Measurements from ENCODE around the gene ARHGEF7. TPM values are rescaled to one million over a fixed set of nuclear protein-coding genes. Genes with fewer than 3 reads are reported as not detected.
"Not testable (repeated sequence)": the region's sequence is repeated elsewhere in the genome, so short reads cannot be mapped to it uniquely, and the experiment has no call there.

The ARHGEF7 gene
- polyA plus RNA-seq, 1 experiment, result 40.3 TPM

DNA sequence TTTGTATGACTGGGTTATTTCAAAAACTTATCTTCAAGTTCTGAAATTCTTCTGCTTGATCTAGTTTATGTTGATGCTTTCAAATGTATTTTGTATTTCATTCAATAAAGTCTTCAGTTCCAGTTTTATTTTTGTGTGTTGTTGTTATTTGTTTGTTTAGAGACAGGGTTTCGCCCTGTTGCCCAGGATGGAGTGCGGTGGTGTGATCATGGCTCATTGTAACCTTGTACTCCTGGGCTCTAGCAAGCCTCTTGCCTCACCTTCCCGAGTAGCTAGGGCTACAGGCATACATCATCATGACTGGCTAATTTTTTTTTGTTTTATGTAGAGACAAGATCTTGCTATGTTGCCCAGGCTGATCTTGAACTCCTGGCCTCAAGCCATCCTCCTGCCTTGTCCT is 40.3 kb upstream of the ARHGEF7 start:
- TF ChIP-seq, protein P1, sequence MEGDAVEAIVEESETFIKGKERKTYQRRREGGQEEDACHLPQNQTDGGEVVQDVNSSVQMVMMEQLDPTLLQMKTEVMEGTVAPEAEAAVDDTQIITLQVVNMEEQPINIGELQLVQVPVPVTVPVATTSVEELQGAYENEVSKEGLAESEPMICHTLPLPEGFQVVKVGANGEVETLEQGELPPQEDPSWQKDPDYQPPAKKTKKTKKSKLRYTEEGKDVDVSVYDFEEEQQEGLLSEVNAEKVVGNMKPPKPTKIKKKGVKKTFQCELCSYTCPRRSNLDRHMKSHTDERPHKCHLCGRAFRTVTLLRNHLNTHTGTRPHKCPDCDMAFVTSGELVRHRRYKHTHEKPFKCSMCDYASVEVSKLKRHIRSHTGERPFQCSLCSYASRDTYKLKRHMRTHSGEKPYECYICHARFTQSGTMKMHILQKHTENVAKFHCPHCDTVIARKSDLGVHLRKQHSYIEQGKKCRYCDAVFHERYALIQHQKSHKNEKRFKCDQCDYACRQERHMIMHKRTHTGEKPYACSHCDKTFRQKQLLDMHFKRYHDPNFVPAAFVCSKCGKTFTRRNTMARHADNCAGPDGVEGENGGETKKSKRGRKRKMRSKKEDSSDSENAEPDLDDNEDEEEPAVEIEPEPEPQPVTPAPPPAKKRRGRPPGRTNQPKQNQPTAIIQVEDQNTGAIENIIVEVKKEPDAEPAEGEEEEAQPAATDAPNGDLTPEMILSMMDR (IDR thresholded peaks at IDR 0.05; ENCODE audit: low read depth, low read length), result no peak
- H3K4me3 ChIP-seq (ENCODE audit: low read depth, low read length), result no peak overlapping the region
- H3K27me3 ChIP-seq (ENCODE audit: control insufficient read depth, insufficient read depth, low read length), result peaks cover 8% of the 10 kb centered on the region
- no peak for DNase-seq (ENCODE audit: low read depth, low spot score)
- H3K27ac ChIP-seq (ENCODE audit: low read depth, low read length), result no peak overlapping the region
- POLR2A ChIA-PET, result no interaction called here
- H3K9me3 ChIP-seq (ENCODE audit: control insufficient read depth, insufficient read depth, low read length), result peaks cover 9% of the 10 kb centered on the region
- CTCF ChIA-PET, result interaction anchor here (2.8 kb wide), 1 partner anchor 7 kb away, joined by 19 read pairs; no protein-coding TSS in a partner anchor

DNA sequence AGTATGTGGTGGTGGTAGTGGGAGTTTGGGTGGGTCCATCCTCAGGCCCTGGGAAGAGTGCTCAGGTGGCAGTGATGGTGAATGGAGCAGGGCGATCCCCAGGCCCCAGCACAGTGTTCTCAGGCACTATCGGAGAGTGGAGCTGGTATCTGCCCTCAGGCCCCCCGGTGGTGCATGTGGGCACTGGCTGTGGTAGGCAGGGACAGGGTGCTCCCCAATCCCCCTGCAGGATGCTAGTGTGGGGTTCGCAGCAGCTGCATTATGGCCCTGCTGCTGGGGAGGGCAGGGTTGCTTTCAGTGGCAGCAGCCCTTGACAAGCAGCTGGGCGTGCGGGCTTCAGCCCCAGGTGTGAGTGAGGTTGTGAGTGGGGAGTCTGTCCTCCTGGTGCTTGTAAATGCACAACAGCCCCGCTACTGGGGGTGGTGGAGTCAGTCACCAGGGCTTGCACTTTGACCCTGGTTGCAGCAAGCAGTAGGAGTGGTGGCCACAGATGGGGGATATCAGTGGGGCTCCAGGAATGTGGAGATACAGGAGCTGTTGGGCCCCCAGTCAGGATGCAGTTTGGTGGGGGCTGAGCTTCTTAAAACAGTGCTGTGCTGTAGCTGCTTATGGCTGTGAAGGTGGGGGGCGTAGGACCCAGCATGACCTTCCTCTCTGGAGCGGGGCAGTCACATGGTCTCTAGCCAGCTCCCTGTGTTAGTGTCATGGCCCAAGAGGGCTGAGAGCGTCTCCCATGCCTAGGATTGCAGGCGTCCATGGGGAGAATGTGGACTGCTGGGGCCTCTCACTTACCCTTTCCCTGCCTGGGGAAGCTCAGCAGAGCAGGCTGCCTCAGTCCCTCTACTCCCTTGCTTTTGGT is 38.7 kb upstream of the ARHGEF7 start:
- TF ChIP-seq, protein P1 (IDR thresholded peaks at IDR 0.05; ENCODE audit: low read depth, low read length), result no peak
- ChIA-PET POLR2A (no interaction called here), CTCF (interaction anchor here (0.6 to 2.8 kb wide), 2 partner anchors 9 to 838 kb away, joined by 3 to 19 read pairs; no protein-coding TSS in a partner anchor)
- Histone ChIP-seq H3K27me3 (ENCODE audit: control insufficient read depth, insufficient read depth, low read length) (peaks cover 12% of the 10 kb centered on the region), H3K9me3 (ENCODE audit: control insufficient read depth, insufficient read depth, low read length) (peaks cover 6% of the 10 kb centered on the region), H3K27ac (ENCODE audit: low read depth, low read length) (no peak overlapping the region), H3K4me3 (ENCODE audit: low read depth, low read length) (no peak overlapping the region)
- no peak for DNase-seq (ENCODE audit: low read depth, low spot score)

DNA sequence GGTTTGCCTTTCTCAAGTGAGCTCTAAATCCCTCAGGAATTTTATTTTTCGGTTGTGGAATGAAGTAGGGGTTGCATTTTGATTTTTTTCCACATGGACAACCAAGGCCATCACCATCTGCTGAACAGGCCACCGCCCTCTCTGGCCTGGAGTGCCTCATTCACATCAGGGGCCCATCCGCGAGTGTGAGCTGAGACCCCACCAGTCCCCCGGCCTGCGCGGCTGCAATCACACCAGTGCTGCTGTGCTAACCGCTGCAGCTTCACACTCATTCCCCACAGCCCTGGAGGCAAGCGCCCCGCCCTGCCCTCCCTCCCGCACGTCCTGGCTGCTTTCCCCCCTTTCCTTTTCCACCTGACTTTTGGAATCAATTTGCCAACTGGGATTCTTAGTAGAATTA is 35.7 kb upstream of the ARHGEF7 start:
- Histone ChIP-seq H3K4me3 (ENCODE audit: low read depth, low read length) (no peak overlapping the region), H3K27ac (ENCODE audit: low read depth, low read length) (no peak overlapping the region), H3K27me3 (ENCODE audit: control insufficient read depth, insufficient read depth, low read length) (peaks cover 12% of the 10 kb centered on the region), H3K9me3 (ENCODE audit: control insufficient read depth, insufficient read depth, low read length) (peaks cover 3% of the 10 kb centered on the region)
- DNase-seq (ENCODE audit: low read depth, low spot score), result no peak
- CTCF ChIA-PET, result interaction anchor here (2.8 kb wide), 1 partner anchor 12 kb away, joined by 33 read pairs; no protein-coding TSS in a partner anchor
- POLR2A ChIA-PET, result no interaction called here
- TF ChIP-seq, protein P1 (IDR thresholded peaks at IDR 0.05; ENCODE audit: low read depth, low read length), result no peak

DNA sequence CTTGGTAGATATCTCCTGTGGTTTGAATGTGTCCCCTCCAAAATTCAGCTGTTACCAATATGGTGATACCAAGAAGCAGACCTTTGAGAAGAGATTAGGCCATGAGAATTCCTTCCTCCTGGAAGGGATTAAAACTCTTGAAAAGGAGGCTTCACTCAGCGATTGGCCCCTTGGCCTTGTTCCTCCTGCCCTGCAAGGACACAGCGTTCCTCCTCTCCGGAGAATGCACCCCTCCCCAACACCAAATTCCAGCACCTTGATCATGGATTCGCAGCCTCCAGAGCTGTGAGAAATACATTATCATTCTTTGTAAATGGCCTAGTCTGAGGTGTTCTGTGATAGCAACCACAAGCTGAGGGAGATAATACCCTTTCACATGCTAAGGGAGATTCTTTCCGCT is 34.5 kb upstream of the ARHGEF7 start:
- no peak for DNase-seq (ENCODE audit: low read depth, low spot score)
- ChIA-PET POLR2A (no interaction called here), CTCF (no interaction called here)
- H3K27me3 ChIP-seq (ENCODE audit: control insufficient read depth, insufficient read depth, low read length), result peaks cover 14% of the 10 kb centered on the region
- no peaks in the 10 kb centered on the region; the same call in 1 of the 2 replicates for H3K9me3 ChIP-seq (ENCODE audit: control insufficient read depth, insufficient read depth, low read length)
- no peak overlapping the region for H3K4me3 ChIP-seq (ENCODE audit: low read depth, low read length)
- H3K27ac ChIP-seq (ENCODE audit: low read depth, low read length), result no peak overlapping the region
- TF ChIP-seq, protein P1 (IDR thresholded peaks at IDR 0.05; ENCODE audit: low read depth, low read length), result no peak

DNA sequence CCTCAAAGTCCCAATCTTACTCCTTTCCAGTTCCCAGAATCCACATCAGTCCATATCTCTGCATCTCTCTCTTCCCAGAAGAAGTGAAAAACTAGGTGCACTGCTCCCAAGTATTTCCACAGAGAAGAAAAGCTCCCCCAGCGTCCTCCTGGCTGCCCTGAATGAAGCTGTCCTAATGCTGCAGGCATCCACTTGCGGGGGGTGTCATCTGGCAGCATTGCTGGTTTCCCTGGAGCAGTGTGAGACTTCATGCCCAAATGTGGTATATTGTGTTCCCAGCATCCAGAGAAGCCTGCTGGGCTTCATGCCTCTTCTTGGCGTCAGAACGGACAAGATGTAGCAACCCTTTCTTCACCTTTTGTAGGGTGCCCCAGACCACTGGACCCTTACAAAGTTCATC is 32.9 kb upstream of the ARHGEF7 start:
- Histone ChIP-seq H3K27me3 (ENCODE audit: control insufficient read depth, insufficient read depth, low read length) (peaks cover 14% of the 10 kb centered on the region), H3K9me3 (ENCODE audit: control insufficient read depth, insufficient read depth, low read length) (no peaks in the 10 kb centered on the region), H3K4me3 (ENCODE audit: low read depth, low read length) (no peak overlapping the region), H3K27ac (ENCODE audit: low read depth, low read length) (no peak overlapping the region)
- ChIA-PET CTCF (interaction anchor here (1.4 kb wide), 1 partner anchor 14 kb away, joined by 3 read pairs; no protein-coding TSS in a partner anchor), POLR2A (no interaction called here)
- DNase-seq (ENCODE audit: low read depth, low spot score), result no peak
- TF ChIP-seq, protein P1 (IDR thresholded peaks at IDR 0.05; ENCODE audit: low read depth, low read length), result no peak

DNA sequence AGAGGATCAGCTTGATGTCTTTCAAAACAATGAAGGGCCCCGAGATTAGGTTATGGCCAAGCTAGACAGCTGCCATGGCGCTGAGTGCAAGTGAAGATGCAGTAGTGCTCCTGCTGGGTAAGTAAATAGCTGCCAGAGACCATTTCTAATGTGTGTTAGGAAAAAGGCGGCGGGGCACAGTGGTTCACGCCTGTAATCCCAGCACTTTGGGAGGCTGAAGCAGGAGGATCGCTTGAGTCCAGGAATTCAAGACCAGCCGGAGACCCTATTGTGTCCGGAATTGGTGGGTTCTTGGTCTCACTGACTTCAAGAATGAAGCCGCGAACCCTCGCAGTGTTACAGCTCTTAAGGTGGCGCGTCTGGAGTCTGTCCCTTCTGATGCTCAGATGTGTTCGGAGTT is 32.3 kb upstream of the ARHGEF7 start:
- CTCF ChIA-PET, result interaction anchor here (1.4 kb wide), 1 partner anchor 15 kb away, joined by 3 read pairs; no protein-coding TSS in a partner anchor

DNA sequence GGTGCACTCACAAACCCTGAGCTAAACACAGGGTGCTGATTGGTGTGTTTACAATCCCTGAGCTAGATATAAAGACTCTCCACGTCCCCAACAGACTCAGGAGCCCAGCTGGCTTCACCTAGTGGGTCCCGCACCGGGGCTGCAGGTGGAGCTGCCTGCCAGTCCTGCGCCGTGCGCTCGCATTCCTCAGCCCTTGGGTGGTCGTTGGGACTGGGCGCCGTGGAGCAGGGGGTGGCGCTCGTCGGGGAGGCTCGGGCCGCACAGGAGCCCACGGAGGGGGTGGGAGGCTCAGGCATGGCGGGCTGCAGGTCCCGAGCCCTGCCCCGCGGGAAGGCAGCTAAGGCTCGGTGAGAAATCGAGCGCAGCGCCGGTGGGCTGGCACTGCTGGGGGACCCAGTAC is 31.4 kb upstream of the ARHGEF7 start:
- DNase-seq (ENCODE audit: low read depth, low spot score); H3K9me3 ChIP-seq (ENCODE audit: control insufficient read depth, insufficient read depth, low read length); H3K27ac ChIP-seq (ENCODE audit: low read depth, low read length); POLR2A ChIA-PET; H3K4me3 ChIP-seq (ENCODE audit: low read depth, low read length): not testable (repeated sequence)
- H3K27me3 ChIP-seq (ENCODE audit: control insufficient read depth, insufficient read depth, low read length), result peaks cover 13% of the 10 kb centered on the region
- CTCF ChIA-PET, result interaction anchor here (1.4 kb wide), 1 partner anchor 16 kb away, joined by 3 read pairs; no protein-coding TSS in a partner anchor

More for the DNA sequence above, 32.3 kb upstream of the ARHGEF7 start:
- H3K27ac ChIP-seq (ENCODE audit: low read depth, low read length); POLR2A ChIA-PET; DNase-seq (ENCODE audit: low read depth, low spot score); H3K9me3 ChIP-seq (ENCODE audit: control insufficient read depth, insufficient read depth, low read length); H3K4me3 ChIP-seq (ENCODE audit: low read depth, low read length): not testable (repeated sequence)
- H3K27me3 ChIP-seq (ENCODE audit: control insufficient read depth, insufficient read depth, low read length), result peaks cover 14% of the 10 kb centered on the region

Data from AG04450 (cell line).